Neural cell (in vitro differentiated cells): ENCODE measurements around the gene MSANTD7.

Source experiments
- EP300 ChIP-seq: fragments of 450-650 bp; conservative IDR thresholded peaks from 2 replicates; pipeline ENCODE4 v1.6.1; 2014; ENCODE audit warnings: antibody characterized with exemption, mild to moderate bottlenecking, moderate library complexity; ENCODE audit not compliant: poor library complexity, severe bottlenecking
- EZH2 ChIP-seq: fragments of 200-600, 300-800 bp; shearing (Covaris generic), sonication (generic); IDR thresholded peaks from 2 replicates; pipeline ENCODE4 v1.6.1; 2014; ENCODE audit warnings: antibody characterized with exemption, low read length, borderline replicate concordance, mild to moderate bottlenecking; ENCODE audit not compliant: insufficient read depth, poor library complexity, severe bottlenecking
- MXI1 ChIP-seq: fragments of 450-650 bp; conservative IDR thresholded peaks from 2 replicates; pipeline ENCODE4 v1.6.1; 2014; ENCODE audit warnings: antibody characterized with exemption, mild to moderate bottlenecking; ENCODE audit not compliant: poor library complexity, severe bottlenecking
- POLR2AphosphoS5 ChIP-seq: IDR thresholded peaks from 2 replicates; pipeline ENCODE4 v1.6.1; 2012
- RAD21 ChIP-seq: fragments of 450-650 bp; conservative IDR thresholded peaks from 2 replicates; pipeline ENCODE4 v1.6.1; 2014; ENCODE audit warnings: antibody characterized with exemption, mild to moderate bottlenecking, moderate library complexity
- SMC3 ChIP-seq: fragments of 450-650 bp; conservative IDR thresholded peaks from 2 replicates; pipeline ENCODE4 v1.6.1; 2014; ENCODE audit warnings: antibody characterized with exemption, mild to moderate bottlenecking, moderate library complexity; ENCODE audit not compliant: poor library complexity
- TAF1 ChIP-seq: IDR thresholded peaks from 2 replicates; pipeline ENCODE4 v1.6.1; 2012; ENCODE audit warnings: low read depth
- TF ChIP-seq, protein P1 (sequence below): fragments of 450-650 bp; IDR thresholded peaks from 2 replicates; pipeline ENCODE4 v1.5.1; 2014; ENCODE audit warnings: antibody characterized with exemption, mild to moderate bottlenecking, moderate library complexity; ENCODE audit not compliant: poor library complexity, severe bottlenecking
- TF ChIP-seq, protein P2 (sequence below): IDR thresholded peaks from 2 replicates; pipeline ENCODE4 v1.6.1; 2012; ENCODE audit warnings: borderline replicate concordance

DNA sequence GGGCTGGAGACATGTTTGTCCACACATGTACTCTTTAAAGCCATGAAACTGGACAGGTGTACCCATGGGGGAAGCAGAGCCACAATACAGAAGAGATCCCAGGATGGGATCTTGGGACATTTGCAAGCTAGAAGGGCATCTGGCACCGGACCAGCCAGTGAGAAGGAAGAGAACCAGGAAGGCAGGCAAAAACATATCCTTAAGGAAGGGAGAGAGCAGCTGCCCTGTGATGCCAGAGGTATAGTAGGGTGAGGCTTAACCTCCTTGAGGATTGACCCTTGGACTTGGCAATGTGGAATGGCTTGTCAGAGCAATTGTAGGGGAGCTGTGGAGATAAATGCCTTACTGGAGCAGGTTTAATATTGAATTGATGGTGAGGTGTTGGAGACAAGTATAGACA lies 22.7 kb downstream of the MSANTD7 start:
- TF ChIP-seq, protein P1, sequence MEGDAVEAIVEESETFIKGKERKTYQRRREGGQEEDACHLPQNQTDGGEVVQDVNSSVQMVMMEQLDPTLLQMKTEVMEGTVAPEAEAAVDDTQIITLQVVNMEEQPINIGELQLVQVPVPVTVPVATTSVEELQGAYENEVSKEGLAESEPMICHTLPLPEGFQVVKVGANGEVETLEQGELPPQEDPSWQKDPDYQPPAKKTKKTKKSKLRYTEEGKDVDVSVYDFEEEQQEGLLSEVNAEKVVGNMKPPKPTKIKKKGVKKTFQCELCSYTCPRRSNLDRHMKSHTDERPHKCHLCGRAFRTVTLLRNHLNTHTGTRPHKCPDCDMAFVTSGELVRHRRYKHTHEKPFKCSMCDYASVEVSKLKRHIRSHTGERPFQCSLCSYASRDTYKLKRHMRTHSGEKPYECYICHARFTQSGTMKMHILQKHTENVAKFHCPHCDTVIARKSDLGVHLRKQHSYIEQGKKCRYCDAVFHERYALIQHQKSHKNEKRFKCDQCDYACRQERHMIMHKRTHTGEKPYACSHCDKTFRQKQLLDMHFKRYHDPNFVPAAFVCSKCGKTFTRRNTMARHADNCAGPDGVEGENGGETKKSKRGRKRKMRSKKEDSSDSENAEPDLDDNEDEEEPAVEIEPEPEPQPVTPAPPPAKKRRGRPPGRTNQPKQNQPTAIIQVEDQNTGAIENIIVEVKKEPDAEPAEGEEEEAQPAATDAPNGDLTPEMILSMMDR, result no peak
- TF ChIP-seq EP300, result no peak
- TF ChIP-seq, protein P2, sequence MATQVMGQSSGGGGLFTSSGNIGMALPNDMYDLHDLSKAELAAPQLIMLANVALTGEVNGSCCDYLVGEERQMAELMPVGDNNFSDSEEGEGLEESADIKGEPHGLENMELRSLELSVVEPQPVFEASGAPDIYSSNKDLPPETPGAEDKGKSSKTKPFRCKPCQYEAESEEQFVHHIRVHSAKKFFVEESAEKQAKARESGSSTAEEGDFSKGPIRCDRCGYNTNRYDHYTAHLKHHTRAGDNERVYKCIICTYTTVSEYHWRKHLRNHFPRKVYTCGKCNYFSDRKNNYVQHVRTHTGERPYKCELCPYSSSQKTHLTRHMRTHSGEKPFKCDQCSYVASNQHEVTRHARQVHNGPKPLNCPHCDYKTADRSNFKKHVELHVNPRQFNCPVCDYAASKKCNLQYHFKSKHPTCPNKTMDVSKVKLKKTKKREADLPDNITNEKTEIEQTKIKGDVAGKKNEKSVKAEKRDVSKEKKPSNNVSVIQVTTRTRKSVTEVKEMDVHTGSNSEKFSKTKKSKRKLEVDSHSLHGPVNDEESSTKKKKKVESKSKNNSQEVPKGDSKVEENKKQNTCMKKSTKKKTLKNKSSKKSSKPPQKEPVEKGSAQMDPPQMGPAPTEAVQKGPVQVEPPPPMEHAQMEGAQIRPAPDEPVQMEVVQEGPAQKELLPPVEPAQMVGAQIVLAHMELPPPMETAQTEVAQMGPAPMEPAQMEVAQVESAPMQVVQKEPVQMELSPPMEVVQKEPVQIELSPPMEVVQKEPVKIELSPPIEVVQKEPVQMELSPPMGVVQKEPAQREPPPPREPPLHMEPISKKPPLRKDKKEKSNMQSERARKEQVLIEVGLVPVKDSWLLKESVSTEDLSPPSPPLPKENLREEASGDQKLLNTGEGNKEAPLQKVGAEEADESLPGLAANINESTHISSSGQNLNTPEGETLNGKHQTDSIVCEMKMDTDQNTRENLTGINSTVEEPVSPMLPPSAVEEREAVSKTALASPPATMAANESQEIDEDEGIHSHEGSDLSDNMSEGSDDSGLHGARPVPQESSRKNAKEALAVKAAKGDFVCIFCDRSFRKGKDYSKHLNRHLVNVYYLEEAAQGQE, result no peak
- no peak for TF ChIP-seq EZH2
- TF ChIP-seq TAF1, result no peak
- TF ChIP-seq RAD21, result no peak
- TF ChIP-seq POLR2AphosphoS5, result no peak
- TF ChIP-seq SMC3, result no peak
- no peak for TF ChIP-seq MXI1
